WTC11 (cell line): ENCODE results near the gene TOMM7. TPM values are rescaled to one million over a fixed set of nuclear protein-coding genes. Genes with fewer than 3 reads are reported as not detected.
A peak's percentile ranks its signal among the peaks of the same experiment; 100 is the strongest.

Experiments used
- ATAC-seq: fragments of 200-7000 bp; cut with Tn5 transposase; 2 replicates; pipeline ENCODE4 v1.10.0; 2021; ENCODE audit warnings: mild to moderate bottlenecking, moderate library complexity
- CTCF ChIA-PET: fragments of 300-600 bp; sonication (Branson Sonifier 250); formaldehyde crosslinking; loops from one replicate; lab custom pipeline; 2021; ENCODE audit warnings: antibody characterized with exemption; lab: Charles Lee
- POLR2A ChIA-PET: fragments of 350-600 bp; sonication (Branson Sonifier 250); formaldehyde crosslinking; loops from one replicate; lab custom pipeline; 2021; ENCODE audit warnings: antibody characterized with exemption; lab: Charles Lee
- DNase-seq: peaks from one replicate; pipeline ENCODE4 v3.0.0; 2021; ENCODE audit warnings: low spot score
- H3K27ac Mint-ChIP-seq: 2 replicates; pipeline ENCODE4 v1.8.0; 2021; ENCODE audit warnings: mixed read lengths
- H3K27me3 Mint-ChIP-seq: 2 replicates; pipeline ENCODE4 v1.8.0; 2021; ENCODE audit warnings: low read depth, mild to moderate bottlenecking, moderate library complexity, mixed read lengths
- H3K36me3 Mint-ChIP-seq: 2 replicates; pipeline ENCODE4 v1.8.0; 2021; ENCODE audit warnings: mixed read lengths
- H3K4me1 Mint-ChIP-seq: 2 replicates; pipeline ENCODE4 v1.8.0; 2022; ENCODE audit warnings: mixed read lengths
- H3K4me3 Mint-ChIP-seq: 2 replicates; pipeline ENCODE4 v1.8.0; 2021; ENCODE audit warnings: mild to moderate bottlenecking, moderate library complexity, mixed read lengths
- H3K9me3 Mint-ChIP-seq: 2 replicates; pipeline ENCODE4 v1.8.0; 2021; ENCODE audit warnings: mixed read lengths
- AFF4 ChIP-seq: sonication (generic); formaldehyde crosslinking; IDR thresholded peaks from 2 replicates; pipeline ENCODE4 v1.8.1; 2023; ENCODE audit warnings: mild to moderate bottlenecking, missing genetic modification reagents, borderline replicate concordance
- ATF1 ChIP-seq: sonication (generic); formaldehyde crosslinking; IDR thresholded peaks from 2 replicates; pipeline ENCODE4 v1.8.1; 2023; ENCODE audit warnings: mild to moderate bottlenecking, moderate library complexity, missing genetic modification reagents
- CDX4 ChIP-seq: fragments of 250-450 bp; sonication (Bioruptor Pico); IDR thresholded peaks from 2 replicates; pipeline ENCODE4 v1.9.0; 2021; ENCODE audit warnings: moderate library complexity, mild to moderate bottlenecking, inconsistent platforms, borderline replicate concordance
- CREB1 ChIP-seq: sonication (generic); formaldehyde crosslinking; IDR thresholded peaks from 2 replicates; pipeline ENCODE4 v1.8.0; 2023; ENCODE audit warnings: mild to moderate bottlenecking, missing genetic modification reagents
- CREM ChIP-seq: sonication (generic); formaldehyde crosslinking; IDR thresholded peaks from 2 replicates; pipeline ENCODE4 v1.8.1; 2022; ENCODE audit warnings: mild to moderate bottlenecking, missing genetic modification reagents, moderate library complexity
- CTCF ChIP-seq: fragments of 200-600 bp; IDR thresholded peaks from 2 replicates; pipeline ENCODE4 v1.8.0; 2022; ENCODE audit warnings: antibody characterized with exemption
- FOXJ3 ChIP-seq: sonication (generic); formaldehyde crosslinking; IDR thresholded peaks from 2 replicates; pipeline ENCODE4 v1.9.0; 2021; ENCODE audit warnings: missing genetic modification reagents, mild to moderate bottlenecking, borderline replicate concordance
- GRHL2 ChIP-seq: fragments of 250-450 bp; sonication (Bioruptor Pico); IDR thresholded peaks from 2 replicates; pipeline ENCODE4 v1.8.0; 2022; ENCODE audit warnings: mild to moderate bottlenecking, moderate library complexity; ENCODE audit not compliant: insufficient replicate concordance, severe bottlenecking
- HMGA2 ChIP-seq: fragments of 250-450 bp; sonication (Bioruptor Pico); IDR thresholded peaks from 2 replicates; pipeline ENCODE4 v1.4.0; 2021; ENCODE audit warnings: mild to moderate bottlenecking, moderate library complexity
- JUN ChIP-seq: sonication (generic); formaldehyde crosslinking; IDR thresholded peaks from 2 replicates; pipeline ENCODE4 v1.8.0; 2023; ENCODE audit warnings: mild to moderate bottlenecking, missing genetic modification reagents
- MAX ChIP-seq: sonication (generic); formaldehyde crosslinking; IDR thresholded peaks from 2 replicates; pipeline ENCODE4 v1.8.0; 2022; ENCODE audit warnings: mild to moderate bottlenecking, missing genetic modification reagents
- NFATC4 ChIP-seq: fragments of 250-450 bp; sonication (Bioruptor Pico); IDR thresholded peaks from 2 replicates; pipeline ENCODE4 v1.9.0; 2021; ENCODE audit warnings: mild to moderate bottlenecking
- SP1 ChIP-seq: sonication (generic); formaldehyde crosslinking; conservative IDR thresholded peaks from 2 replicates; pipeline ENCODE4 v1.8.1; 2022; ENCODE audit warnings: missing genetic modification reagents
- TEAD1 ChIP-seq: sonication (generic); formaldehyde crosslinking; IDR thresholded peaks from 2 replicates; pipeline ENCODE4 v1.8.0; 2022; ENCODE audit warnings: mild to moderate bottlenecking, missing genetic modification reagents
- TEAD4 ChIP-seq: sonication (generic); formaldehyde crosslinking; IDR thresholded peaks from 2 replicates; pipeline ENCODE4 v1.8.0; 2022; ENCODE audit warnings: mild to moderate bottlenecking, missing genetic modification reagents
- ZNF219 ChIP-seq: sonication (generic); formaldehyde crosslinking; IDR thresholded peaks from 2 replicates; pipeline ENCODE4 v1.8.0; 2023; ENCODE audit warnings: missing genetic modification reagents, mild to moderate bottlenecking, borderline replicate concordance
- ZNF232 ChIP-seq: sonication (generic); formaldehyde crosslinking; IDR thresholded peaks from 2 replicates; pipeline ENCODE4 v1.8.0; 2022; ENCODE audit warnings: mild to moderate bottlenecking, missing genetic modification reagents
- ZNF396 ChIP-seq: fragments of 250-450 bp; sonication (Bioruptor Pico); IDR thresholded peaks from 2 replicates; pipeline ENCODE4 v1.8.0; 2021; ENCODE audit warnings: mild to moderate bottlenecking, moderate library complexity, borderline replicate concordance
- ZNF423 ChIP-seq: fragments of 250-450 bp; sonication (Bioruptor Pico); IDR thresholded peaks from 2 replicates; pipeline ENCODE4 v2.1.2; 2022; ENCODE audit warnings: mild to moderate bottlenecking, moderate library complexity
- ZNF425 ChIP-seq: fragments of 250-450 bp; sonication (Bioruptor Pico); conservative IDR thresholded peaks from 2 replicates; pipeline ENCODE4 v1.9.0; 2021; ENCODE audit warnings: mild to moderate bottlenecking
- total RNA-seq: library from RNA; stranded (reverse); gene quantifications from 3 replicates; pipeline ENCODE4 v1.2.3, GENCODE V29; 2021

TOMM7 gene
- total RNA-seq, 1 experiment from 2014 or later, result 500 TPM

GRCh38 chr7:22814261-22815208 is 8.1 kb downstream of the TOMM7 start:
- Mint-ChIP-seq H3K27ac (peak overlapping the region; percentile 73; the same call in 1 of the 2 replicates), H3K4me1 (peaks cover 64% of the 10 kb centered on the region), H3K4me3 (no peak overlapping the region), H3K36me3 (peaks cover 59% of the 10 kb centered on the region), H3K9me3 (no peaks in the 10 kb centered on the region), H3K27me3 (no peaks in the 10 kb centered on the region)
- TF ChIP-seq CDX4 (CRISPR knock-in tag), result no peak
- ChIA-PET CTCF (interaction anchor here (0.7 kb wide), 1 partner anchor 73 kb away, joined by 6 read pairs; no protein-coding TSS in a partner anchor), POLR2A (interaction anchor here (0.6 to 0.7 kb wide), 2 partner anchors 105 to 721 kb away, joined by 4 to 6 read pairs; no protein-coding TSS in a partner anchor)
- no peak for DNase-seq
- ATAC-seq, result no peak

GRCh38 chr7:22812353-22812752 is 10.3 kb downstream of the TOMM7 start:
- H3K36me3 Mint-ChIP-seq, result peaks cover 49% of the 10 kb centered on the region
- ATAC-seq, result no peak
- no peaks in the 10 kb centered on the region for H3K9me3 Mint-ChIP-seq
- no peak overlapping the region for H3K4me3 Mint-ChIP-seq
- no peak for DNase-seq
- CTCF ChIA-PET, result interaction anchor here (0.9 to 3.2 kb wide), 4 partner anchors 9 to 252 kb away, joined by 3 to 21 read pairs (median 18); partner anchors contain the start of gene TOMM7
- peaks cover 73% of the 10 kb centered on the region for H3K4me1 Mint-ChIP-seq
- POLR2A ChIA-PET, result interaction anchor here (1.5 kb wide), 1 partner anchor 9 kb away, joined by 3 read pairs; no protein-coding TSS in a partner anchor
- no peaks in the 10 kb centered on the region for H3K27me3 Mint-ChIP-seq
- TF ChIP-seq CTCF (no peak), JUN (CRISPR knock-in tag) (no peak), ZNF219 (CRISPR knock-in tag) (no peak), GRHL2 (CRISPR knock-in tag) (no peak), HMGA2 (CRISPR knock-in tag) (no peak), TEAD4 (CRISPR knock-in tag) (no peak), ZNF232 (no peak)
- peak overlapping the region; percentile 98 for H3K27ac Mint-ChIP-seq

- H3K36me3 Mint-ChIP-seq, result peaks cover 44% of the 10 kb centered on the region
- ATAC-seq, result no peak
- H3K4me1 Mint-ChIP-seq, result peaks cover 78% of the 10 kb centered on the region
- DNase-seq, result no peak
- CTCF ChIA-PET, result interaction anchor here (0.9 to 3.2 kb wide), 4 partner anchors 10 to 251 kb away, joined by 3 to 21 read pairs (median 18); partner anchors contain the start of gene TOMM7
- TF ChIP-seq SP1 (CRISPR knock-in tag) (no peak), TEAD1 (no peak), MAX (no peak), FOXJ3 (no peak), CREM (CRISPR knock-in tag) (no peak), ZNF396 (CRISPR knock-in tag) (no peak), ZNF423 (CRISPR knock-in tag) (no peak), JUN (CRISPR knock-in tag) (no peak), AFF4 (CRISPR knock-in tag) (no peak), HMGA2 (CRISPR knock-in tag) (no peak), ZNF425 (CRISPR knock-in tag) (no peak), ATF1 (CRISPR knock-in tag) (no peak), NFATC4 (CRISPR knock-in tag) (no peak), CREB1 (CRISPR knock-in tag) (no peak)
- TF ChIP-seq, all 79 proteins: peak for 0
- no peaks in the 10 kb centered on the region for H3K27me3 Mint-ChIP-seq
- no peak overlapping the region for H3K4me3 Mint-ChIP-seq
- peak overlapping the region; percentile 98 for H3K27ac Mint-ChIP-seq
- H3K9me3 Mint-ChIP-seq, result no peaks in the 10 kb centered on the region
- POLR2A ChIA-PET, result interaction anchor here (1.5 kb wide), 1 partner anchor 10 kb away, joined by 3 read pairs; no protein-coding TSS in a partner anchor
Measured at GRCh38 chr7:22811746-22812280, 10.8 kb downstream of the TOMM7 start.
